HTR-8/SVneo (cell line): ENCODE measurements around the gene OPCML.
A peak's percentile ranks its signal among the peaks of the same experiment; 100 is the strongest.

Experiments
- DNase-seq: peaks from one replicate; pipeline ENCODE4 v3.0.0; 2011; ENCODE audit warnings: low spot score, mixed read lengths; ENCODE audit not compliant: insufficient read length
- FAIRE-seq: peaks from 2 replicates; lab custom pipeline; 2011; peaks lifted over from hg19 to GRCh38; lab: Jason Lieb, UNC

OPCML gene

DNA sequence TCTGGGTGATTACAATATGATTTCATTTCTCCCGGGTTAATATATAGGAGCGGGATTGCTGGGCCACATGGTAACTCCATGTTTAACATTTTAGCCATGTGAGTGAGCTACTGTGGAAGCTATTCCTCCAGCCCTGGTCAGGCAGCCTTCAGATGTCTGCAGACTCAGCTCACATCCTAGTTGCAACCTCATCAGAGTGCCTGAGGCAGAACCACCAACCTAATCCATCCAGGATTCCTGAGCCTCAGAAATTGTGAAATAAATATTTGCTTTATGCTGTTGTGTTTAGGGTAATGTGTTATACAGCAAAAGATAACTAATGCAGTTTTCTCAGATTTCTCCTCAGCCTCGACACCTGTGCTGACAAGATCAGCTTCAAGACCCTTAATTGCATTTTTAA lies 676.8 kb downstream of the OPCML start:
- DNase-seq (no peak), FAIRE-seq (no peak)

DNA sequence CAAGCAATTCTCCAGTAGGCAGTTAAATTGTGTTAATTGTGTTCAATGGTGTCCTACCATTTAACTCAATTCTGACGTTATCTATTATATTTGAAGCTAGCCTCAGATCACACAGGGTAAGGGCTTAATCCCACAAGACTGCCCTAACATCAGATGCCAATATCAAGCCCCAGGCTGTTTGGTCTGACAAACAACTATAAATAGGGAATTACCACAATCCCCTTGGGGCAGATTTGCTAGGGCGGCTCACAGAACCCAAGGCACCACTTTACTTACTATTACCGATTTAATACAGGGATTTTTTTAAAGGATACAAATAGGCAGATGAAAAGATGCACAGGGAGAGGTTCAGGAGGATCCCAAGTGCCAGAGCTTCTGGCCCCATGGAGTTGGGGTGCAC lies 678.4 kb downstream of the OPCML start:
- FAIRE-seq (no peak), DNase-seq (no peak)

DNA sequence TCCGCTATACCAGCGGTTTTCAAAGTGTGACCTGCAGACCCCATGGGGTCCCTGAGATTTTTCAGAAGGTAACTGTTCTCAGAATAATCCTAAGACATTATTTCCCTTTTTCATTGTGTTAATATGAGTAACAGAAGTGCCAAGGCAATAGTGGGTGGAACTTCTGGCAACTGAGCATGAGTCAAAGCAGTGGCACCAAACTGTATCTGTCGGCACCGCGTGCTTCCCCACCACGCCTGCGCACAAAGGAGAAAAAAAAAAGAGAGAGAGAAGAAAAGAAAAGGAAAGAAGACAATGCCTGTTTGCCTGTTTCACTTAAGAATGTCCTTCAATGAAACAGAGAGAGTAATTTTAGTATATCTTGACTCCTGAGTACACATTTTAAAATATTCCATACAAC lies 679.9 kb downstream of the OPCML start:
- DNase-seq (no peak), FAIRE-seq (no peak)

DNA sequence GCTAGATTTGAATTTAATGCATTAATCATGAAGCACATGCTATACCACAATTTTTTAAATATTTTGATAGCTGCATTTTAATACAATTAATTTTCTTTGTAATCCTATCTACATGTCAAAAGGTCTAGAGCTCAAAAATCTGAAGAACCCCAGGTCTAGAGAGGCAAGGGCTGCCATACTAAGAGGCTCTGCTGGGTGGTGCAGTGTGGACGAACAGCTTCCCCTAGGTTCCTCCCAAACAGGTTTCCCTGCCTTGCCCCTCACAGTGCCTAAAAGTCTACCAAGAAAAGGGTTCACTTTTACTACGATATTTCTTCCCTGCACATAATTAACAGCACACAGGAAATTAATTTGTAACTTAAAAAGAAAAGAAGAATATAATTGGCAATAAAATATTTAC lies 681.1 kb downstream of the OPCML start:
- DNase-seq (no peak), FAIRE-seq (no peak)

DNA sequence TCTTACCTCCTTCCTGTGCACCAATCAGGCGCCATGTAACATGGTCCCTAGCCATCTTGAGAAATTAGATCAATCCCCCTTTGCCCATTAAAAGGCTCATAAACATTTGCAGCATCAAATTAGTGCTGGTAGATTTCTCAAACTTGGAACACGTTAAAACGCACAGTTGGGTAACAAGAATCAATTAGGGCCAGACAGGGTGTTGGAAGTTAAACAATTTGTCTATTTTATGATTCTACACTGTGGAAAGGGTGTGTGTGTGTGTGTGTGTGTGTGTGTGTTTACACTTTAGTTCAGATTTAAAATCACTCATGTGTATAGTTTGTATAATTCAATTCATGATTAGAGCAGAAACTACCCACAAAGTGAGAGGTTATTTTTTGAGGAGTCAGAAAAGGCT lies 682.0 kb downstream of the OPCML start:
- FAIRE-seq = no peak

DNA sequence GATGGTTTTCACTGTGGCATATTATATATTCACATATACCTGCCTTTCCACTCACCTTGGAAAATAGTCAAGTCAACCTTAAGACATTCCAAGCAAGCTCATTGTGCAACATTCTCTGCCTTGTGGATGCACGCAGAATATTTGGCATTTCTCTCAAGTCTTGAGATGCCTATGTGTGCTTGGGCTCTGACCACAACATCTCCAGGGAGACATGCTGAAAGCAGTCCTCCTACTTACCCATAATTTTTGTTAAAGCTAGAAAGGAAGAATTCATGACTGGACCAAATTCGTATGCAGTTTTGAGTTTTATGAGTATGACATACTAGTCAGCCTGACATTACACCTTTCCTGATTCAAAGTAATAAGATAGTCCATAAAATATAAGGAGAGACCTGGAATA lies 684.0 kb downstream of the OPCML start:
- DNase-seq (no peak), FAIRE-seq (no peak)

More for the DNA sequence above, 682.0 kb downstream of the OPCML start:
- DNase-seq = no peak

DNA sequence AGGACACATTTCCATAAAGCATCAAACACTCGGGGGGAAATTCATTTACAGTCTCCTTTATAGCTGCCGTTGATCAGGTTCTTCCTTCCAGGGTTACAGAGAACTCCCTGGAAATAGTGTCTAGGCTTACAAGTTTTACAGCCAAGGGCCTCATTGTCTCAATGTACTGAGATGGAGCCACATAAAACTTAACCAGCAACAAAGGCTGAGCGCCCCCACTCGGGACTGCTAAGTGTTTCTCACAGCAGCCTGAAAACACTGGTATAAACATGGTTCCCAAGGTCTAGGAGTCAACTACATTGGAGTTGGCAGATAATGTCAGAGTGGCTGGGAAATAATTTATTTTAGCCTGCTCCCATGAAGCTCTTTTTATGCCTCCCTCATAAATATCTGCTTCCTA lies 686.2 kb downstream of the OPCML start:
- FAIRE-seq = no peak
- DNase-seq = no peak

DNA sequence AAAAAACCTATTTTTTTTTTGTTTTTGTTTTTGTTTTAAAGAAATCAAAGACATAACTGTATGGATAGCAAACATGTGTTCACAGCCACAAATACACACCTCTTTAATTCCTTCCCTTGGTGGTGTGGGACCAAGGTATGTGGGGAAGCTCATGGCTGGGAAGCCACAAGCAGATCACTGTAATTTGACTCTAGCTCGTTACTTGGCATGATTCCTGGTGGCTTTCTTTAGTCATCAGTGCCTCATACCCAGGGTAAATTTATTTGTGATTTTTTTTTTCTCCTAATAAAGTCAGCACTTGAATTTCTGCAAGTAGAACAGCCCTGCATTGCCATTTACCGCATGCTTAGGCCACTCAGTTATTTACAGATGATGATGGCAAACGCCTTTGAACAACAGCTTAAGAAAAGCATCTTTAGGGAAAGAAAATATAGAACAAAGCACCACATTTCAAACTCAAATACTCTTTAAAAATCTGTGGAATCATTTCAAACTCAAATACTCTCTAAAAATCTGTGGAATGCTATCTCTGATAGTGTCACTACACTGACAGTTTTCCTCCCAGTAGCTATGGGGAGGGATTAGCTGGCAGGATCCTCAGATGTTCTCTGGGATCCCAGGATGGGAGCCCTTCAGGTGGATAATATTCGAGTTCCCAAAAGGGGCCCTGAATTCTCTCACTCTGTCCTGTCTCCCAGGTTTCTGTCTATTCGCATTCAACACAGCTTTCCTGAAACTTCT lies 687.2 kb downstream of the OPCML start:
- DNase-seq = peak; percentile 51

DNA sequence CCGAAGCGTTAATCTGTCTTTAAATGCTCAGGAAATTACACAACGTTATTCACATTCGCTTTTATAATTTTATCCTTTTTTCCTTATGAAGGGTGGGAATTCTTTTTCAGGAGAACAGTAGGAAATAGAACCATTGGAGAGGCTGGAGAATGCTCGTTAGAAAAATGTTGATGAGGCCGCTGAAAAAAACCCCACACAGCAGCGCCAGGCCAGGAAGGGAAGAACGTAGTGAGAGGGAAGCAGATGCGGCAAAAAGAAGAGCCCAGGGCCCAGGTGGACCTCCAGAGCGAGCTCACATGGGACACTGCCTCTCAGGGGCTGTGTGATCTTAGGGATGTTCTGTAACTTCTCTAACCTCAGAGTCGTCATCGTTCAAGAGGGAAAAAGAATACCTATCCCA lies 691.6 kb downstream of the OPCML start:
- no peak for FAIRE-seq
- DNase-seq = no peak

More for the DNA sequence above, 687.2 kb downstream of the OPCML start:
- FAIRE-seq = no peak

DNA sequence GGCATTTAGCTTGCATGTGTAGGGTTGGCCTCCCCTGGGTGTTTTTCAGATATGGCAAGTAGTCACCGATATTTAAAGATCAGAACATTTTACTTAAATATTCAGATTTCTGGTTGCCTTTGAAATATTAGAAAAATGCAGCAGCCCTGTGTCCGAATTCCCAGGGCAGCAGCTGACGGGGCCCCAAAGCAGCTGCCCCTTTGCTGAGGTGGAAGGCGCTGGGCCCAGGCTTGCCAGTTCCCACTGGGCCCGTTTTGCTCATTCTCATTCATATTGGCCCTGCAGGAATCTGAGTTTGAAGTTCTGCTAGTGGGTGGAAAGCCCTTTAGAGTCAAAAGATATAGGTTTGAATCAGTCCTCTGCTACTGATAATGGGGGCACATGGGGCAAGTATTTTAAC lies 692.1 kb downstream of the OPCML start:
- FAIRE-seq (no peak), DNase-seq (no peak)

DNA sequence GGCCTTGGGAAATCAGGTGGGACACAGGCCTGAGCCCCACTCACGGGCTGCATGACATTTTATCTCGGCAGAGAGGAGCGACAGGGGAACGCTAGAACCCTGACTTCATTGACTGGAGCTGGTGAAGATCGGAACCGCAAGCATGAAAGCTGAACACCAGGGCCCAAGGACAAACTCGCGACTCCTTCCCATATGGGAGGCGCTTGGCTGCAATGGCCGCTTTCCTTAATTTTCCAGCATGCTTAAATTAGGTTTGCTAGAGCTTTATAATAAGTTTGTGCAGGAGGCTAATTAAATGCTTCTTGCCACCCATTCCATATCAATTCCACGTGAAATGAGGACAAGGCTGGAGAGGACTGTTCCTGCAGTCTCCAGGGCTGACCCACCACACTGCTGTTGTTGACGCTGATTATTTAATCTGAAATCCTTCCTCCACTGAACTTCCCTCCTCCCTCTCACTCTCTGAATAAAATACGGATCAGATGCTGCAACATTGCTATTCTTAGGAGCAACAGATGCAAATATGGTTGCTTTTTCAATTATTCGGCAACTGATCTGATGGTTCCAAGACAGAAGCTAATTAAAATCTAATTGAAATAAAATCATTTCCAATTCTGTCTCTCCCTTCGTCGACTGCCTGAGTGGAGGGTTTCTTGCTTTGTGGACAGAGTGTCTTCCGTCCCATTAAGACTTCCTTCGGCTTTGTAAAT lies 692.9 kb downstream of the OPCML start:
- FAIRE-seq = no peak
- DNase-seq = no peak

DNA sequence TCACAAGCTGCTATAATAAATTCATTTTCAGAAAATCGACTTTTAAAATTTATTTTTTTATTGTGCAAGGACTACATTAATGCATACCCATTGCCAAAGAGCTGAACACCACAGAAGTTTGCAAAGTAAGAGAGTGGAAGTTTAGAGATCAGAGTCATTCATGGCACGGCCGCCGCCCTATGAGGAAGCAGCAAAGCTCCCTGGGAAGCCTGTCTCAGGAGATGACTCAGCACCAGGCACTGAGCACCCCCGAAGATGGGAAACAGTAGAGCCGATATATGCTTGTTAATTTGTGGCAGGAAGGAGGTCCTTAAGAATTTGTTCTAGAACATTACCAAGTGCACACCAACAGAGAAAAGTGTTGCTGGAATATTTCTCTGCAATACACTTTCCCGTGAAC lies 693.7 kb downstream of the OPCML start:
- DNase-seq = peak; percentile 10
- no peak for FAIRE-seq

DNA sequence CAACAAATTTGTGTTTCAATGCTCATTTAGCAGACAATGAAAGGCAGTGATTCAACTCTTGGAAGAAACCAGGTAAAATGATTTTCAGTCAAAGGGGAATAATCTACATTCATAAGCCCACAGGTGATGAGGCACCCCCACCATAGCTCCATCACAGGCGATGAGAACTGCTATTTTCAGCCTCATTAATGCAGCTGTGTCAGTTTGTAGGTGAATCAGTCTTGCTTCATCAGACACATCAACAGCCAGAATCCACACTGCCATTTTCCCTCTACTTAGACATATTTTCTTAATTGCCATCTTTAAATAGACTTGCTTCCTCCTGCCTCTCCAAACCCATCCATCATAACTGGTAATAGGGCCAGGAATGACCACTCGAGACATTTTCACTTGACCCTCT lies 701.0 kb downstream of the OPCML start:
- FAIRE-seq (no peak), DNase-seq (no peak)

DNA sequence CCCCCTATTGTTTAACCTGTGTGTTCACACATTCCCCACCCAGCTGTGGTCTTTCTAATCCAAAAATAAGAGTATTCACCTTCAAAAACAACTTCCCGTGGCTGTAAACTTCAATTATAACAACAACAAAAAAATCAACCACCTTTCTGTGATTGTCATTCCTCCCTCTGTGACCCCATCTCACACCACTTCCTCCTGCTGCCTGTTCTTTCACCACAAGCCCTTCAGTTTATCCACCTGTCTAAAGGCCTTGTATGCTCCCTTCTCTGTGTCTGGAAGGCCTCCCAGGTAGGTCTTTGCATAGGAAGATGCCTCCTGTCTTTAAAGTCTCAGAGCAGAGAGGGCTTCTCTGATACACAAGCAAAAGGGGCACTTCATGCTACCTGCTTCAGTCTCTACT lies 707.7 kb downstream of the OPCML start:
- FAIRE-seq (no peak), DNase-seq (no peak)

DNA sequence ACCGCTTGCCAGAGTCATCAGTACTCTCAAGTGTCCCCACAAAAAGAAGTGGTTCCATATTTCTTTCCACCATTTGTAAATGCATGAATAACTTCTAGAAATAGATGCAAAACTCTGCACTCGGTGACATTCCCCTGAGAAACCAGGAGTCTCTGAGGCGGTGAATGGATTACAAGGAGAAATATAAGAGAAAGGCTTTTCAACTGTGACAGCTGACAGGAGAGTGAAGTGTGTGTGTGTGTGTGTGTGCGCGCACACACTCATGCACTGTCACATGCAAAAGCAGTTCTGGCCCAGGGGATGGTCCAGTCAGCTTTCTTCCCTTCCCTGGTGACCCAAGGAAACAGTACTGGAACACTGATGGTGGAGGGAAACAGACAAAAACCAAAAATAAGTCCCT lies 710.0 kb downstream of the OPCML start:
- DNase-seq (no peak), FAIRE-seq (no peak)

DNA sequence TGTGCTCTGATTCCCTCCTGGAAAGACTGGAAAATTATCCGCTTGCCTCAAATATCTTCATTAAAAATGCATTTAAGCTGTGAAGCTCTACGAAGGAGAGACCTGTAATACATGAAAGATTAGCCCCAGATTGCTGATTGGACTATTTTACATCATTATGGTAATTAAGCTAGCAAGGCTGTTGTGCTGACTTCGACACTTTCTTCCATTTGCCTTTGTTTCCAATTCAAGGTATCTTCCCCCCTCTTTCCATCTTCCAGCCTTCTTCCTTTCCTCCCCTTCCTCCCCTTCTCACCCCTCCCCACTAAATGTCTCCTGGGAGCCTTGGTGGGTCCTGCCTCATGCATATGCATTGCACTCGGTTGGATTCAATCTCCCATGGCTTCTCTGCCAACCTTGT lies 710.8 kb downstream of the OPCML start:
- DNase-seq (no peak), FAIRE-seq (no peak)

DNA sequence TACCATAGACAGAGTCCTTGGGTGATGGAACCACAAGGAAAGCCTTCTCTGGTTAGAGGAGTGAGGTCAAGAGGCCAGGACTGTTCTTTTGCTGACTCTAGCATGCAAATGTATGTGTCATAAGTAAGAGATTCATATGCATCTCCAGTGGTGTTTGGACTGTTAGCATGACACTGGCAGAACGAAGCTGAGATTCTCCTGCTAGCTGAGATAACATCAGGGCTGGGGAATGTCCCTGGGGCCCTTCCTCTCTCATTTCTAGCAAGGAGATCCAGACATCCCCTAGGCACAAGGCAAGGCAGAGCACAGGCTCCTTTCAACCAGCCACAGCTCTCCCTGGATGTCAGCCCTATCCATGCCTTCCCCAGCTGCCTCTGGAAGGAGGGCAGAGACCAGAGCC lies 711.3 kb downstream of the OPCML start:
- no peak for DNase-seq
- FAIRE-seq = no peak

DNA sequence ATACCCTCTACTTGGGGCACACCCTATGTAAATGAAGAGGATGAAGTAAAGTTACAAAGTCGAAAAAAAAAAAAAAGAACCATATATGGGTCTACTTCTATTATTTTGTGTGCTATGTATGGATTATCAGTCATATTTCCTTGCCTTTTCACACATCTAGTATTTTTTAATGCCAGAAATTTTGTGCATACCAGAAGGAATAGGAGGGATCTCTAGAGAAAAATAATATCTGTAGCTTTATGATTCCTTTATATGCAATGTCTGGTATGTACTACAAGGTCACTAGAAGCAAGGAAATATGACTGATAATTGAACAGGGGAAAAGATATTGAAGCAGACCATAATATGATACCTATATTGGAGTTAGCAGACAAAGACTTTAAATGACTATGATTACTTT lies 713.4 kb downstream of the OPCML start:
- FAIRE-seq (no peak), DNase-seq (no peak)

DNA sequence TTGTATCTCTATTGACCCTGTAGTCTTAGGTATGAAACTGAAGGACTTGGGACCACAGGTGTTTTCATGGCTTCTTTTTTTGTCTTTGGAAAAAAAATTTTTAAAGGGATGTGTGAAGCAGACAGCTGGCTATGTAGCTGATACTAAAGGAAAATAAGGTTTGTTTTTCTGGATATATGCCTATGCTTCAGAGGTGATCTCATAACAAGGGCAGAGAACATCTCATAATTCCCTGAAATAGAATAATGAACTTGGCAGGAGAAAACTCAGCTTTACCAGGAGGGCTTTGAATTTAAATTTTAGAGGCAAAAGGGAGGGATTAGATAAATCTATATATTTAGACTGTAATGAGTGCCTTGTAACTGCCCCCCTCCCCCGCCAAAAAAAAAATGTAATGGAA lies 714.9 kb downstream of the OPCML start:
- FAIRE-seq (no peak), DNase-seq (no peak)

DNA sequence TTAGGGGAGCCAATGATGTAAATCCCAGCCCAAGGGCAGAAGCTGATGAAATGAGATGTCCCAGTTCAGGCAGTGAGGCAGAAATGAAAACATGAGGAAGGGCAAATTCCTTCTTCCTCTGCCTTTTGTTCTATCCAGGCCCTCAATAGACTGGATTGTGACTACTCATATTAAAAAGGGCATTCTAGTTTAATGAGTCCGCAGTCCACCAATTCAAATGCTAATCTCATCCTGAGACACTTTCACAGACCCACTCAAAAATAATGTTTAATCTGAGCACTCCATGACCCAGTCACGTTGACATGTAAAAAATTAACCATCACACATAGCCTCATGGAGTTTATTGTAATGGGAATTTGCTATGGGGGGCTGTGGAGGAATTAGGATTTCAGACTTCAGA lies 717.9 kb downstream of the OPCML start:
- DNase-seq (no peak), FAIRE-seq (no peak)

DNA sequence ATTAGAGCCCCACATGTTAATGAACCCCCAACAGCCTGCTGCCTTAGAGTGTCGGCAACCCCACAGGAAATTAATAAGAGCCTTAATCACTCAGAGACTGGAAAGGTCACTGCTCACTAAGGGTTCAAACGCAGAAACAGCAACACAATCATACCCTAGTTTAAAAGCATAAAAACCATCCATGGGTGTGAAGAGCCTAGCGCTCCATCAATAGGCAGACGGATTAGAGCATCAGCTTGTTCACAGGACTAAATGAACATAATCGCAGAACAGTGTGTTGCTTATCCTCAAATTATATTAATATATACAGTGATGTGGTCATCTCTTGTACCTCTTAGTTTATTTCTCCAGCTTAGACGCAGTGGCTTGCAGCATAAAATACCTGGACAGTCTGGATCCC lies 720.7 kb downstream of the OPCML start:
- DNase-seq = no peak
- FAIRE-seq = no peak

DNA sequence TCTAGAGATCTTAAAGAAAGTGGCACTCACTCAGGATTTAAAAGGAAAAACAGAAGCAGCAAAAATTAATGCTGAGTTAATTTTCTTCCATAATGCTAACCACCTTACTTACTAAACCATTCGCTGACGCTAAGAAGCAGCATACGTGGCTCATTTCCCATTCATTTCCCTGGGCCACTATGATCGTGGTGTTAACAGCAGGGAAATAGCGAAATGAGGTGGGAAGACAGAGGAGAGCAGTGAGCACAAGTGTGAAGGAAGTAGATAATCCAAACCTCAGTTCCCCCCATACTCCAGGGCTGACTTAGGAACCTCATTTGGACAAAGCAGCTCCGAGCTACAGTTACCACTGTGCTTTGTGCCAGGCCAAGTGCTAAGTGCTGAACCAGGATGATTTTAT lies 723.2 kb downstream of the OPCML start:
- DNase-seq = no peak
- FAIRE-seq = no peak
